Choroid plexus epithelial cell (primary cell): ENCODE data around the gene CMPK1.
A peak's percentile ranks its signal among the peaks of the same experiment; 100 is the strongest.

ENCODE experiments used
- DNase-seq: peaks from one replicate; pipeline ENCODE4 v3.0.0-alpha.2; 2010; ENCODE audit warnings: low read depth
- H3K4me3 ChIP-seq: 2 replicates; pipeline ENCODE4 v1.5.1; 2011; ENCODE audit warnings: low read depth, mild to moderate bottlenecking, control low read depth, low read length, moderate library complexity
- TF ChIP-seq, protein P1 (sequence below): conservative IDR thresholded peaks from 2 replicates; pipeline ENCODE4 v1.5.1; 2011; ENCODE audit warnings: low read depth, mild to moderate bottlenecking, control low read depth, inconsistent platforms, low read length, moderate library complexity

CMPK1 gene

DNA sequence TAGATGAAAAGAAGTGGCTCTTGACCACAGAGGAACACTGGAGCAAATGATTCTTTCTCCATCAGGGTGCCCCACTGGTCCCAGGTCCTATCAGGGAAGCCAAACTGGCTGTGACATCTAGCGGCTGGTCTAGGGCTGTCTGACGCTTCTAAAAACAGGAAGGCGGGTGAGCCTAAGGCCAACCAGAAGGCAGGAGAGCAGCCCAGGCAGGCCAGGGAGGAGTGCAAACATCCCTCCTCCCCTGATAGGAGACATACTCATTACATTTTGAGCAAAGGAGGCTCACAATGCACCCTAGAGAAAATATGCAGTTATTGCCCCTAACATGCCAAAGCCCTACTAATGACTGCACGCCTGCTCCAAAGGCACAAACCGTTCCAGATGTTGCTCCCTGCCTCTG is 72.1 kb downstream of the CMPK1 start:
- no peak for DNase-seq
- TF ChIP-seq, protein P1, sequence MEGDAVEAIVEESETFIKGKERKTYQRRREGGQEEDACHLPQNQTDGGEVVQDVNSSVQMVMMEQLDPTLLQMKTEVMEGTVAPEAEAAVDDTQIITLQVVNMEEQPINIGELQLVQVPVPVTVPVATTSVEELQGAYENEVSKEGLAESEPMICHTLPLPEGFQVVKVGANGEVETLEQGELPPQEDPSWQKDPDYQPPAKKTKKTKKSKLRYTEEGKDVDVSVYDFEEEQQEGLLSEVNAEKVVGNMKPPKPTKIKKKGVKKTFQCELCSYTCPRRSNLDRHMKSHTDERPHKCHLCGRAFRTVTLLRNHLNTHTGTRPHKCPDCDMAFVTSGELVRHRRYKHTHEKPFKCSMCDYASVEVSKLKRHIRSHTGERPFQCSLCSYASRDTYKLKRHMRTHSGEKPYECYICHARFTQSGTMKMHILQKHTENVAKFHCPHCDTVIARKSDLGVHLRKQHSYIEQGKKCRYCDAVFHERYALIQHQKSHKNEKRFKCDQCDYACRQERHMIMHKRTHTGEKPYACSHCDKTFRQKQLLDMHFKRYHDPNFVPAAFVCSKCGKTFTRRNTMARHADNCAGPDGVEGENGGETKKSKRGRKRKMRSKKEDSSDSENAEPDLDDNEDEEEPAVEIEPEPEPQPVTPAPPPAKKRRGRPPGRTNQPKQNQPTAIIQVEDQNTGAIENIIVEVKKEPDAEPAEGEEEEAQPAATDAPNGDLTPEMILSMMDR: no peak
- no peak overlapping the region for H3K4me3 ChIP-seq

DNA sequence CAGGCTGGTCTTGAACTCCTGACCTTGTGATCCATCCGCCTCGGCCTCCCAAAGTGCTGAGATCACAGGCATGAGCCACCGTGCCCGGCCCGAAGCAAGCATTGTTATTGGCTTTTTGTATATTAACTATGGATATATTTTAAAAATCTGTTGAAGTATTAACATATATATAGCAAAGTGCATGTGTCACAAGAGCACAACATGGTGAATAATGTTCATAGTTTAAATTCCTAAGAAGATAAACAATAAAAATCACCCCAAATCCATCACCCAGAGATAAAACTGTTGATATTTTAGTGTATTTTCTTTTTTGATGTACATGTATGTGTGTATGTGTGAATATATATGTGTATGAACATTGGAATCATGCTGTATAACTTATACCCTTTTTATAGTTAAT is 73.4 kb downstream of the CMPK1 start:
- DNase-seq: no peak
- TF ChIP-seq, protein P1: no peak
- H3K4me3 ChIP-seq: no peak overlapping the region

DNA sequence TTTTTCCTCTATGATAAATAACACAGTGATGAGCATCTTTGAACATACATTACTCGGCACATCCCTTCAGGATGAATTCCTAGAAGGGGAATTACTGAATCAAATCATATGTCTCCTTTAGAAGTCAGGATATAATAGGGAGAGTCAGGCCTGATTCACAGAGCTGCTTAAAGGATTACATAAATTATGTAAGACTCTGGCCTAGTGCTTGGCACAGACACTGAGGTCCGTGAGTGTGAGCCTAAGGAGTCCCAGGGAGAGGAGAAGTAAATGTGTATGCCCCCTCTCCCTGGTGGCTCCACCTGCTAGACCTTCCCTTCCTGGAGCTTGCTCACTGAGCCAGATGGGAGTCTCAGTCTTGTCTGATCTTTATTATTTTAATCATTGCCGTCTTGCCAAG is 73.9 kb downstream of the CMPK1 start:
- H3K4me3 ChIP-seq: no peak overlapping the region
- TF ChIP-seq, protein P1: no peak
- no peak for DNase-seq

DNA sequence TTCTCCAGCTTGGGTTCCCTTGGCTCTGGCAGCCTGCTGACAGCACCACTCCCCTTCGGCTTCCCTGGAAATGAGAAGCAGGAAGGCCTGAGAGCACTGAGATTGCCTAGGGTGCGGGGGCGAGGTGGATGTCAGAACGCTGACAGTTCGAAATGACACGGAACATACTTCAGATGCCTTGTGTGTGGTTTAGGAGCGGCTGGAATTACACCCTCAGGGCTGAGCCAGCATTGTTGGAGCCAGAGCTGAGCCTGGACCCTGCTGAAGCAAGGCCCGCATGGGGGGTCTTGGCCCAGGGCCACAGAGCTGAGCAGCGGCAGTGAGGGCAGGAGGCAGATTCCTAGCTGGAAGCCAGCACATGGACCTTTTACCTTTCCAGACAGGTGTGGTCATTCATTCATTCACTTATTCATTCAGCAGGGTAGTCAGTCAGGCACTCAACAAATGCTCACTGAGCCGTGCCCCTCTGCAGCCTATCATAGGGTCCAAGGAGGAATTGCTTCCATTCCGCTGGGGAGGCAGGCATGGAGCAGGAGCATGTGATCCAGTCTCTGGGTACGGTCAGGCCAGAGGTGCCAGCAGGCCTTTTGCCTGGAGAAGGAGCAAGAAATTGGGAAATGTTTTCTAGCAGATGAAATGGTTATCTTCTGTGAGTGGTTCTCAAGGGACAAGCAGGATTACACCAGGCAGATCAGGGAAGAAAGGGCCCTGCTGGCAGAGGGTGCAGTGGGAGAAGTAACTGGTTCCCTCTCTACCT is 75.9 kb downstream of the CMPK1 start:
- DNase-seq: peak; percentile 87
- H3K4me3 ChIP-seq: no peak overlapping the region
- TF ChIP-seq, protein P1: no peak

DNA sequence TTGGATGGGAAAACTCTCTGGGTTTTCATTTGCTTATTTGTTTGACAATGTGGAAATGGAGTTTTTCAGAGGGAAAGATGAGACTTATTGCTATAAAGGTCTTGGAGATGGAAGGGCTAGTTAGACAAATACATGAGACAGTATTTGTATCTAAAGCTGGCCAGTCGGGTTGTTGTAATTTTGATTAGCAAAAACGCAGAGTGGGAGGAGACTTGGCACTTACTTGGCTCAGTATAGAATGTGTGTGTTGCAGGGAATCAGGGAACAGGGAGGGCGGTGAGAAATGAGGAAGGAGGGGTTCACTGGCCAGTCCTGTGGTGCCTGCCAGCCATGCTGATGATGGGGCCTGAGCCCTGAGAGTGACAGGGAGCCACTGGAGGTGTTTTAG is 76.5 kb downstream of the CMPK1 start:
- DNase-seq: no peak
- TF ChIP-seq, protein P1: no peak
- no peak overlapping the region for H3K4me3 ChIP-seq

DNA sequence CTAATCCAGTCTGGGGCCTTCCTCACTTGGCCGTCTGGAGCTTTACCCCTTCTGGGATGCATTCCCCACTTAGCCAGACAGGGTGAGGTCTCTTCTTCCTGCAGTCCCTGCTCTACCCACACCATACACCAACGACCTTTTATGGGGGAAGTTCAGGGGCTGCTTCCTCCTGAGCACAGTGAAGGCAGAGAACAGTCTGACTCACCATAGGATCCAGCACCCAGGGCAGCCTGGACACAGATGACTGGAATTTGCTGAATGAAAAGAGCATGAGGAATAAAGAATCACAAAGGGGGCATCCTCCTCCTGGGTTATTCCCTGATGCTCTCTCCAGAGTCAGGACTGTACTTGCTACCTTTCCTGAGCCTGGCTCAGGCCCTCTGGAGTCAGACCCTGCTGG is 77.8 kb downstream of the CMPK1 start:
- DNase-seq: peak; percentile 47
- no peak overlapping the region for H3K4me3 ChIP-seq
- TF ChIP-seq, protein P1: no peak

DNA sequence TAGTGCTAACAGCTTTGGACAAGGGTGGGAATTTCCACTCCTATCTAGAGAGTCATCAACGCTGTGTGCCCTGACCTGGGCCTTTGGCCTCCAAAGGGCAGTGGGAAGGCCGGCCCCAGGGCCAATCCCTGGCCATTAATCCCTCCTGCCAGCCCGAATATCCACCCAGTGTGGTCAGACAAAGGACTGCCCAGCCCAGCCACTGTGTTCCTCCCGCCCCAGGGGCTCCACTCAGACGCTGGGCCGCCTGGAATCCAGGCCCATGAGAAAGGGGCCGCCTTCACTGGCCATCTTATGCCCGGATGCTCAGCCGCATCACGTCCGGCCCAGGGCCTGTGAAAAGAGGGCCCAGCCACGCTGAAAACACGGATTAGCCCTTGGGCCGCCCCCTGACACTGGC is 78.8 kb downstream of the CMPK1 start:
- no peak for DNase-seq
- TF ChIP-seq, protein P1: no peak
- H3K4me3 ChIP-seq: no peak overlapping the region
